CD4-positive, alpha-beta T cell treated with Interleukin-6 for 4 hours (primary cell): Measurements from ENCODE around the gene RBMX.
"Not testable (repeated sequence)": the region's sequence is repeated elsewhere in the genome, so short reads cannot be mapped to it uniquely, and the experiment has no call there.

Experiments
- DNase-seq: peaks from one replicate; pipeline ENCODE4 v3.0.0-alpha.2; 2020; ENCODE audit warnings: mixed read lengths

RBMX gene

DNA sequence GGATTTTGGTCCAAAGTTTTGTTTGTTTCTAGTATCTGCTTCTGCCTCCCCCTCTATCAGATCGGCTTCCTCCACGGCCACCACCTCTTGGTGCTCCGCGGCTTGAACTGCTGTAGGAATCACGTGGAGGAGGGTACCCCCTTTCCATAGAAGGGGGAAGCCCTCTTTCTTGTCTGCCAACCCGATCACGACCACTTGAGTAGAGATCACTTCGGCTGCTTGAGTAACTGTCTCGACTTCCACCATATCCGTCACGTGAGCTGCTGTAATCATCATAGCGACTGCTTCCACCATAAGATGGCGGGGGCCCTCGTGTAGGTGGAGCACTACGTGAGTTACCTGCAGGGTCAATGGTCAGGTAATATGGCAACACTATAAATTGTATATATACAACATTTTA is 6.4 kb downstream of the RBMX start:
- DNase-seq, result not testable (repeated sequence)

DNA sequence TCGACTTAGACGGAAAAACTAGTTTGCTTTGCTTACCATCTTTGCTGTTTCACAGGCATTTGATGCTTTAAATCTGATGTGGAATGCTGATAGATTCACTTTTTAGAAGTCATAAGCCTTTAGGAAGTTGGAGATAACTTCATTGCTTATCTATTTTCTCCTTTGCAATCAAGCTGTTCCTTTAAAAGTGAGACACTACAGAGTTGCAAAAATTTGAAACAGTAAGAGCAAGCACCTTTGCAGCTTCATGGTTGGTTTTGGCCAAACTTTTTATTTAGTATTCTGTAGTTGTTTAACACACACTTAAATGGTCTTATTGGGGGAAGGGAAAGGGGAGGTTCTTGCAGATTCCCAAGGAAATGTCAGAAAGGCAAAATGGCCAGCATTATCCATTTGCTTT is 7.3 kb downstream of the RBMX start:
- DNase-seq, result not testable (repeated sequence)

DNA sequence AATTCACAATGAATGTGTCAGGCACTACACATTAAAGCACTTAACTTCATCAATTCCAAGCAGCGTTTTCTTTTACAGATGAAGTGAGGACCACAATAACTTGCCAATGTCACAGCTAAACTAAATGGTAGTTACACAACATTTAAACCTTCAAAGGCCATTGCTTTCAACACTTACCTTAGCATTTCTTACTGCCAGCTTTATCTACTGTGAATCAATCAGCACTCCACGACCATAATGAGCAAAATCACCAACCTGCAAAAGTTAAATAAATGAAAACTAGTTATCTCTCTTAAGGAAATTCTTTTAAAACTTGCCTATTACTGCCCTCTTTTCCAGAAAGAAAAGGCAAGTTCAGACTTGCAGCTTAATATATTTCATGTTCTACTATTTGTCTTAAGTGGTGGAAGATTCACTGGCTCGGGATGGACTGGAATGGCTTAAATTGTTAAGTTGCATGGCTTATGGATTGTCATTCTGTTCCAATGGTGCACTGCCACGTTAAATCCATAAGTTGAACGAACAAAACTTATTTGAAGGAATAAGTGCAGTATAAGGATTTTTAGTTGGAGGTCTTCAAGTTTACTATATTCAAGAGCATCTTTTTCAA is 8.3 kb downstream of the RBMX start:
- no peak for DNase-seq

DNA sequence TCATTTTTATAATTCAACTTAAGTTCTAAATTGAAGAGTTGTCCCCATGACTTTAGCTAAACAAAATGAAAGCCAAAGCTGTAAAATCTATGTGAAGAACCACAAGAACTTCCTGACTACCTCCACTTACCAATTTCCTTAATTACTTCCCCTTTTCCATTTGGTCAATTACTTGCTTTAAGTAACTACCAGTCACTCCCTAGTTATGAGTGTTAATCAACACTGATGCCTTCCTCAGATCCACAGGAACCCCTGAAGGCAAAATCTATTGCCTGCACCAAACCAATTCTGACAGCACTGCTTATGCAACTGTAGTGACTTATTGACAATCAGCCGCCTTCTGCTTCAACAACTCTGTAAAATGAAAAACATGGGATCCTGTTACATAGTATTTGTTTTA is 10.5 kb downstream of the RBMX start:
- DNase-seq, result no peak

DNA sequence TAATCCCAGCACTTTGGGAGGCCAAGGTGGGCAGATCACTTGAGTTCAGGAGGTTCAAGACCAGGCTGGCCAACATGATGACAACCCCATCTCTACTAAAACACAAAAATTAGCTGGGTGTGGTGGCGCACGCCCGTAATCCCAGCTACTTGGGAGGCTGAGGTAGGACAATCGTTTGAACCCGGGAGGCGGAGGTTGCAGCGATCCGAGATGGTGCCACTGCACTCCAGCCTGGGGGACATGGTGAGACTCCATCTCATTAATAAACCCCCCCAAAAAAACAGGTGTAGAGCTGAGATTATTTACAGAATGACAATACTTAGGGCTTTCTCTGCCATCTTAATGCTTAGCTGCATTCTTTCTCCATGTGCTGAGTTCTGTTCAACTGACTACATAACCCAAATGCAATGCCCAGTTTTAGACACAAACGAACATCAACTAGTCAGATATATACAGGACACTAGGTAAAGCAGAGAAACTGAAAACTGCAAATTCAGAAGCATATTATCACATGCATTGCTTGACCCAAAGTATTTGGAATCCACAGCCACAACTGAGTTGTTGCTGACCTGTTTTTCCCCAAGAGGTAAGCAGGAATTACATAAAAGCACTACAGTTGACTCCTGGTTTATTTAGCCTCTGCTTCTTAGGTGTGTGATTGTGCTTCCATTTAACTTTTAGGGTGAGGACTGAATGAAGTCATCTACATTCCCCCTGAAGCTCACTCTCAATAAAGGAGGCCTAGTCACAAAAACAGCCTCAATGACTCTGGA is 12.1 kb downstream of the RBMX start:
- no peak for DNase-seq

DNA sequence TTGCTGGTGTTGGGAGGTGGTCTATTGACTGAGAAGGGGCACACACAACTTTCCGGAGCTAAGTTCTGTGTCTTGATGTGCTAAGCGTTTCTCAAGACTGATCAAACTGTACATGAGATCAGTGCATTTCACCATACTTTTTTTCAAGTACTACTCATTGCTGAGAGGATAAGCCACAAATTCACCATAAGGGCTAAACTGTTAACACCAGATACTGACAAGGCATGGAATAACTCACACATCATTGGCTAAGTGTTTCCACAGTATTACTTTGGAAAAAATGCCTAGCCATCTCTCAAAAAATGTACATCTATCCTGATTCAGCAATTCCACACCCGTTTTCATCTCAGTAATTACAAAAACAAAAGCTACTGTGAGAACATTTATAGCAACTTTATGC is 13.0 kb downstream of the RBMX start:
- DNase-seq, result no peak

GRCh38 chrX:136867096-136867491 is 13.4 kb downstream of the RBMX start:
- no peak for DNase-seq

DNA sequence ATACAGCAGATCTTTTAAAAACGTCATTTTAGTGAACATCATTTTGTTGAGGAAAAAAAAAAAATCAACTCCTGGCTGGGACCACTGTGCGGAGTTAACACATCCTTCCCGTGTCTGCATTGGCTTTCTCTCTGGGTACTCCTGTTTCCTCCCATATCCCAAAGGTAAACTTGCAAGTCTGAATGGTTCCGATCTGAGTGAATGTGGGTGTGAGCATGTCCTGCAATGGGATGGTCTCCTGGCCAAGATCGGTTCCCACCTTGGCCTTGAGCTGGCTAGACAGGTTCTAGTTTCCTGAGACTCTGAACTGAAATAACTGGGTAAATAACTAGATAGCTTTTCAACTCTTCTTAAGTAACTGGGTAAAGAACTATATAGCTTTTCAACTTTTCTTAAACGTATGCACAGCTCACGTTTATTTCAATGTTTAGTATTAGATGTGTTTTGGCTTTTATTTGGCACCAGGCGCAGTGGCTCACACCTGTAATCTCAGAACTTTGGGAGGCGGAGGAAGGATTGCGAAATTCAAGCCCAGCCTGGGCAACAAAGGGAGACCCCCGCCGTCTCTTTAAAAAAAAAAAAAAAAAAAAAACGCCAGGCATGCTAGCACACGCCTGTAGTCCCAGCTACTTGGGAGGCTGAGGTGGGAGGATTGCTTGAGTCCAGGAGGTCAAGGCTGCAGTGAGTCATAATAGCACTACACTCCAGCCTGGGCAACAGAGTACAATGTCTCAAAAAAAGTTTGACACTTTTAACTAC is 14.0 kb downstream of the RBMX start:
- no peak for DNase-seq

DNA sequence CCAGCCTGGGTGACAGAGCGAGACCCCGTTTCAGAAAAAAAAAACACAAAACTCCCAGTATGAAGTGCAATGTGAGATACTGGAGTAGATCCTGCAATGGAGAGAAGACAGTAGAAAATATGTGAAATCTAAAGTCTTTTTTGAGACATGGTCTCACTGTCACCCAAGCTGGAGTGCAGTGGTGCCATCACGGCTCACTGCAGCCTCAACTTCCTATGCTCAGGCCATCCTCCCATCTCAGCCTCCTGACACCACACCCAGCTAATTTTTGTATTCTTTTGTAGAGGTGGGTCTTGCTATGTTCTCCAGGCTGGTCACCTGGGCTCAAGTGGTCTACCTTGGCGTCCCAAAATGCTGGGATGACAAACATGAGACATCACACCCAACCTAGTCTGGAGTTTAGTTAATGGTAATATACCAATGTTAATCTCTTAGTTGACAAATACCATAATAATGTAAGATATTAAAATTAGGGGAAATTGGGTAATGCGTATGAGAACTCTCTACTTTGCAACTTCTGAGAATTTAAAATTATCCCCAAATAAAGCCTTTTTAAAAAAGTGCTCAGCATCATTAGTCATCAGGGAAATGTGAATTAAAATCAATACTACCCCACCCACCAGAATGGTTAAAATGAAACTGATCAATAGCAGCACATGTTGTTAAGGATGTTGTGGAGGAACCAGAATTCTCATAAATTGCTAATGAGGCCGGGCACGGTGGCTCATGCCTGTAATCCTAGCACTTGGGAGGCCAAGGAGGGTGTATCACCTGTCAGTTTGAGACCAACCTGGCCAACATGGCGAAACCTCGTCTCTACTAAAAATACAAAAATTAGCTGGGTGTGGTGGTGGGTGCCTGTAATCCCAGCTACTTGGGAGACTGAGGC is 15.0 kb downstream of the RBMX start:
- DNase-seq, result no peak

DNA sequence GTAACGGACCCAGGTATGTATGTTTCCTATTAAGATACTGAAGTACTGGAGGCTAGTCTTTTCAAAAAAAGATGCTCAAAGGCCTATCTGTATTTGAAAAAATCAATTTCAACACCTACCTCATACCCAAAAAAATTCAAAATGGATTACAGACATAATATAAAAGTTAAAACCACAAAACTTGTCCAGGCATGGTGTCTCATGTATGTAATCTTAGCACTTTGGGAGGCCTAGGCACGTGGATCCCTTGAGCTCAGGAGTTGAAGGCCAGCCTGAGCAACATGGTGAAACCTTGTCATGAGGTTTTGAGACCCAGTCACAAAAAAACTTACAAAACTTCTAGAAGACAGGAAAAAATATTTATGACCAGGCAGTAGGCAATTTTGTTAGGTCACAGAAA is 16.7 kb downstream of the RBMX start:
- DNase-seq, result no peak

GRCh38 chrX:136862546-136862945 is 18.0 kb downstream of the RBMX start:
- DNase-seq, result no peak

DNA sequence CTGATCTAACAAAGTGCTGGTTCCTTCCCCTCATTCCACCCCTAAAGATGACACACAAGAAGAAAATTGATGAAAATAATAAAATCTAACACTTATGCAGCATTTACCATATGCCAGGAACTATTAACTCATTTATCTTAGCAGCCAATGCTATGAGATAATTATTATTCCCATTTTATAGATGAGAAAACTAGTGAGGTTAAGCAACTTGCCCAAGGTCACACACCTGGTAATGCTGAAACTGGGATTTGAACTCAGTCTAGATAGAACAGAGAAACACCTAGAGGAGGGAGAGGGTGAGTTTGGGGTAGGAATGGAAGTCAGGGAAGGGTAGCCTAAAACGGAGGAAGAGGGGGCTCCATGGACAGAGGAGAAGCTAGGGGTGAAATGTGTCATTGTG is 18.6 kb downstream of the RBMX start:
- no peak for DNase-seq

GRCh38 chrX:136858007-136858756 is 22.3 kb downstream of the RBMX start:
- no peak for DNase-seq

- no peak for DNase-seq
Observed at GRCh38 chrX:136856551-136856950, 24.0 kb downstream of the RBMX start.

GRCh38 chrX:136856050-136856449 is 24.5 kb downstream of the RBMX start:
- DNase-seq, result no peak

- DNase-seq, result no peak
Observed at GRCh38 chrX:136851526-136851925, 29.0 kb downstream of the RBMX start.

- no peak for DNase-seq
Observed at GRCh38 chrX:136850441-136851175, 29.9 kb downstream of the RBMX start.

- DNase-seq, result no peak
Observed at GRCh38 chrX:136849395-136849794, 31.1 kb downstream of the RBMX start.

GRCh38 chrX:136847874-136848273 is 32.7 kb downstream of the RBMX start:
- no peak for DNase-seq

DNA sequence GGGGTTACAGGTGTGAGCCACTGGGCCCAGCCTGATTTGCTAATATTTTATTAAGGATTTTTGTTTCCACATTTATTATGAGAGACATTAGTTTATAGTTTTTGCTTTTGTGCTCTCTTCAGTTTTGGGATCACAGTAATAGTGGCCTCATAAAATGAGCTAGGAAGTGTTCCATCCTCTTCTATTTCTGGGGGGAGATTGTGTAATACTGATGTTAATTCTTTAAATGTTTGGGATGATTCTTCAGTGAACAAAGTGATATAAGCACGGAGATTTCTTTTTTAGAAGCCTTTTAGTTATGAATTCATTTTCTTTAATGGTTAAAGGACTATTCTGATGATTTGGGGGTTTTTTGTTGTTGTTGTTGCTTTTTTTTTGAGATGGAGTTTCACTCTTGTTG is 41.3 kb downstream of the RBMX start:
- DNase-seq, result no peak

DNA sequence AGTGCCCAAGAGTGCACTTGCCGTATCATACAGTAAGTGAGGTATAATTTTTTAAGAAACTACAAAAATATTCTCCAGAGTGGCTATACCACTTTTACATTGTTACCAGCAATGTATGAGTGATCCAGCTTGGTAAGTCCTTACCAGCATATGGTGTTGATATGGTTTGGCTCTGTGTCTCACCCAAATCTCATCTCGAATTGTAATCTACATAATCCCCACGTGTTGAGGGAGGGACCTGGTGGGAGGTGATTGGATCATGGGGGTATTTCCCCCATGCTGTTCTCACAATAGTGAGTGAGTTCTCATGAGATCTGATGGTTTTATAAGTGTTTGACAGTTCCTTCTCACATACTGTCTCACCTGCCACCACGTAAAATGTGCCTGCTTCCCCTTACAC is 44.8 kb downstream of the RBMX start:
- no peak for DNase-seq

DNA sequence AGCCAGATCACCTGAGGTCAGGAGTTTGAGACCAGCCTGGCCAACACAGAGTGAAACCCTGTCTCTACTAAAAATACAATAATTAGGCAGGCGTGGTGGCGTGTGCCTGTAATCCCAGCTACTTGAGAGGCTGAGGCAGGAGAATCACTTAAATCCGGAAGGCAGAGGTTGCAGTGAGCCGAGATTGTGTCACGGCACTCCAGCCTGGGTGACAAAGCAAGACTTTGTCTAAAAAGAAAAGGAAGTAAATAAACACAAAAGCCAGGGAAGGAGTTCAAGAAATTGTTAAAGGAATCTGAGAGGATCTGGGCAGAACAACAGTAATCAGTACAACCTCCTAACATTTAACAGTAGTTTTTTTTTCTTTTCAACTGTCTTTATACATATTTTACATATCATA is 51.1 kb downstream of the RBMX start:
- no peak for DNase-seq
